HG02938 (cell line): ENCODE results near the gene RBM10.
A peak's percentile ranks its signal among the peaks of the same experiment; 100 is the strongest.

Experiments used
- ATAC-seq: cut with Tn5 transposase; IDR thresholded peaks from one replicate; pipeline ENCODE4 v1.9.1; 2021; ENCODE audit warnings: mild to moderate bottlenecking, moderate library complexity; ENCODE audit not compliant: unreplicated experiment

Gene RBM10

DNA sequence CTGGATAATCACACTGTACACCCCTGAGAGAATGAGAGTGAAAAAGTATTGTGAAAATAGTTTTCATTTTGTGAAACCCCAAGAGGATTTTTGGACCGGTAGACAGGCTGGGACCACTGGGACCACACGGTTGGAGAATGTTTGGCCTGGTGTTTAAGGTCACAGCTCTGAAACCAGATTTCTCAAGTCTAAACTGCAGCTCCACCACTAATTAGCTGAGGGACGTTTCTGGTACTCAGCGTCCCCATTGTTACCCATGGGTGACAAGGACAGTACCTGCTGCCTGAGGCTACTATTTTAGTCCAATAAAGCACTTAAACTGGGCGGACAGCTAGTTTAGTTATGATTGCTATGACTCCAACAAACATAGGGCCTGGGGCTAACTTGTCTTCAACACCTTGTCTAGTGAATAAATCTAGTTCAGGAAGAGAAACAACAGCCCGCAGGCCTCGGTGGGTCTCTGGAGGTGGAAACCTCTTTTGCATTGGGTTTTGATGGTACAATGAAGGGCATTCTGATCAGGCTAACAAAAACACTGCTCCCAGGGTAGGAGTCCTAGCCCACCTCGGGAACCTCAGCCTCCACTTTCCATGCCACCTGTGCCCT is 87.3 kb downstream of the RBM10 start:
- ATAC-seq = no peak

DNA sequence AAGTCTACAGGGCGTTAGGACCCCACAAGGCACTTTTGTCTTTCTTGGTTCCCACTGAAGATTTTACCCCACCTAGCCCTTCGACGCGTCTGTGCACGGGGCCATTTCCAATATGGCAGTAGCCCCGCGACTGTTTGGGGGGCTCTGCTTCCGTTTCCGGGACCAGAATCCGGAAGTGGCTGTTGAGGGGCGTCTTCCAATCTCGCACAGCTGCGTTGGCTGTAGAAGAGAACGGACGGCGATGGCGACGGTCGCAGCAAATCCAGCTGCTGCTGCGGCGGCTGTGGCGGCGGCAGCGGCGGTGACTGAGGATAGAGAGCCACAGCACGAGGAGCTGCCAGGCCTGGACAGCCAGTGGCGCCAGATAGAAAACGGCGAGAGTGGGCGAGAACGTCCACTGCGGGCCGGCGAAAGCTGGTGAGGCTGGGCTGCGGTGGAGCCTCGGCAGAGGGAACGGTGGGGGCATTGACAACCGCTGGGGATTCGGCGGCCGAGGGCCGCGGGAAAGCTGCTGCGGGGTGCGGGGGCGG is 87.8 kb downstream of the RBM10 start, which contains the start of gene USP11:
USP11 (plus strand) TSS at position 207 of the 530 bp plus-strand sequence; CDS start at position 242, 35 bp downstream.
- ATAC-seq = peak; percentile 25

DNA sequence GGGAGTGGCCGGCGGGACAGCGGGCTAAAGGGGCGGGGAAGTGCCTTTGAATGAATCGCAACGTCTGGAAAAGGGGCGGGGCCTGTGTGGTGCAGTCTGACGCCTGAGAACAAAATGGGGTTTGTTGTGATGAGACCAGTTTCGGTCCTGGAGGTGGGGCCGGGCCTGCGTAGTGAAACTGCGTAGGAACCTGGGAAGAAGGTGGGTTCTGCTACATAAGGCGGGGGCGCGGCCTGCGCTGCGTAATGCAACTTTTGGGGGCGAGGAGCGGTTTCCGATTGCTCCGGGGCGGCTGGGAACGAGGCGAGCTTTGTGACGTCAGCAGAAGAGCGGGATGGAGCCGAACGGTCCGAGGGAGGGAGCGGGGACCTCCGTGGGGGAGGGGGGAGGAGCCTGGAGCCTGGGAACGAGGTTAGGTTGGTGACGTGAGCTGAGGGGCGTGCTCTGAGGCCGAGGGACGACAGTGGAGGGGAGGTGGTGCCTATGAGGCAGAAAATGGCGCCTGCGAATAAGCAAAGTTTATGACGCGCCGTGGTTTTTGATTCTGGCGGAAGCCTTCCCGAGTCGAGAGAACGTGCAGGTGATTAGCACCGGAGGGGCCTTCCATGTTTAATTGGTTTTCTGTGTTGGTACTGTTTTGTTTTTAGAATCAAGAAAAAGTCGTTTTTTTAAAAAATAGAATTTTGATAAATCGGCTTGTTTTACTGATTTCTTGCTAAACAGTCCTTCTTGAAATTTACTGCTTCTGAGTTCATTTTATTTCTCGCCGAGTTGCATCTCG is 88.5 kb downstream of the RBM10 start:
- ATAC-seq = peak; percentile 84

DNA sequence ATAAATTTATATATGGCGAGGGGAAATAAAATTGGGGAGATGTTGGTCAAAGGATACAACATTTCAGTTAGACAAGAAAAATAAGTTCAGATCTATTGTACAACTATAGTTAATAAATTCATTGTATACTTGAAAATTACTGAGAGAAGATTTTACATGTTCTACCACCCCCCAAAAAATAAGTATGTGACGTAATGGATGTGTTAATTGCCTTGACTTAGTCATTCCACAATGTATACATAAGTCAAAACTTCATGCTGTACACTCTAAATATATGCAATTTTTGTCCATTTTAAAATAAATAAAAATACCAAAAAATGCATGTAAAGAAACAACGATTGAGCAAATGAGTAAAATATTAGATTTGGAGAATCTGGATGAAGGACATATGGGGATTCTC is 89.6 kb downstream of the RBM10 start:
- ATAC-seq = no peak

GRCh38 chrX:47235691-47236103 is 90.7 kb downstream of the RBM10 start:
- ATAC-seq = no peak
